Motor neuron (in vitro differentiated cells): ENCODE data around the gene MON2. TPM values are rescaled to one million over a fixed set of nuclear protein-coding genes. Genes with fewer than 3 reads are reported as not detected.

ENCODE experiments used
- ATAC-seq, 8 experiments: fragments of 200-7000 bp; cut with Tn5 transposase; replicated peaks in 6 of 8; 2 replicates each; pipeline ENCODE4 v1.8.0; 2021; ENCODE audit warnings: mild to moderate bottlenecking in 8 of 8, moderate library complexity in 8 of 8
- H3K27ac ChIP-seq, 2 donors: fragments of 250-450 bp; sonication (Bioruptor Pico); 2 replicates each; pipeline ENCODE4 v1.9.0; 2021; ENCODE audit warnings: antibody characterized with exemption in 2 of 2, mild to moderate bottlenecking in 2 of 2, moderate library complexity in 1 of 2
- H3K4me1 ChIP-seq, 2 donors: fragments of 250-450 bp; sonication (Bioruptor Pico); replicated peaks in 1 of 2; 2 replicates each; pipeline ENCODE4 v1.6.1; 2021; ENCODE audit warnings: antibody characterized with exemption in 2 of 2, mild to moderate bottlenecking in 2 of 2, moderate library complexity in 1 of 2
- H3K4me3 ChIP-seq, 5 donors: fragments of 250-450 bp; sonication (Bioruptor Pico); 2 replicates each; pipeline ENCODE4 v1.9.0; 2021; ENCODE audit warnings: antibody characterized with exemption in 5 of 5, mild to moderate bottlenecking in 5 of 5, moderate library complexity in 4 of 5
- WGBS, 10 experiments: fragments of 450-650 bp; shearing (Covaris generic); methylation state at CpG; one replicate each; pipeline ENCODE4 v1.0.0; 2022; 5-methylcytosine and 5-hydroxymethylcytosine counted together
- in situ Hi-C, 9 experiments: fragments of 400-800 bp; cut with MboI; loops; one replicate each; pipeline ENCODE4 v1.15.0; 2021; ENCODE audit warnings: low sequenced_read_pairs in 9 of 9, low pct_unique_long_range_greater_than_20kb in 2 of 9; ENCODE audit not compliant: unreplicated experiment in 9 of 9
- total RNA-seq, 8 experiments: library from RNA; unstranded; fragments of 300-600 nt; gene quantifications; 2 replicates each; pipeline versions ENCODE4 v1.2.3 to v1.2.4, GENCODE V29; 2022

MON2 gene
- total RNA-seq, 8 experiments from 2014 or later = 19.2 to 84.6 (median 39.7) TPM

- Histone ChIP-seq H3K27ac (no peak overlapping the region), H3K4me1 (peaks cover 4 to 17% of the 10 kb centered on the region in 2 donors), H3K4me3 (peak overlapping the region; percentile 55 to 90 (median 88))
- 38 to 100% (median 60%) methylated on average over 1 to 2 of the region's 2 CpGs; no CpG with 5 or more reads in 1 of the 10 experiments for WGBS, 10 experiments
- in situ Hi-C loops = loop anchor here in 3 of 9 experiments (10.0 to 25.0 kb wide), 2 partner anchors 181 to 189 kb away; no protein-coding TSS in a partner anchor
- ATAC-seq = no peak
These were observed 139.4 kb downstream of the MON2 start for GRCh38 chr12:62605981-62606380.

- no peak for ATAC-seq
- no peak overlapping the region for H3K4me3 ChIP-seq
- in situ Hi-C loops = loop anchor here in 3 of 9 experiments (10.0 to 25.0 kb wide), 2 partner anchors 181 to 188 kb away; no protein-coding TSS in a partner anchor
These were observed 140.0 kb downstream of the MON2 start for GRCh38 chr12:62606654-62607053.

GRCh38 chr12:62613081-62613480 is 146.5 kb downstream of the MON2 start:
- no peak overlapping the region for H3K27ac ChIP-seq
- in situ Hi-C loops = loop anchor here in 2 of 9 experiments (25.0 kb wide), 1 partner anchor 174 kb away; no protein-coding TSS in a partner anchor
- 82 to 100% (median 100%) methylated on average over 1 of the region's 1 CpG; no CpG with 5 or more reads in 4 of the 10 experiments for WGBS, 10 experiments
- no peak overlapping the region for H3K4me3 ChIP-seq
- ATAC-seq = no peak
- peaks cover under 1 to 3% of the 10 kb centered on the region in 2 donors for H3K4me1 ChIP-seq

More at GRCh38 chr12:62606654-62607053, 140.0 kb downstream of the MON2 start:
- Histone ChIP-seq H3K27ac (no peak overlapping the region), H3K4me1 (peaks cover 2 to 15% of the 10 kb centered on the region in 2 donors)
- WGBS, 10 experiments = 100% methylated on average over 1 of the region's 1 CpG; no CpG with 5 or more reads in 5 of the 10 experiments

GRCh38 chr12:62618319-62618718 is 151.7 kb downstream of the MON2 start:
- peak in 2 of 8 experiments; percentile 3 to 11 for ATAC-seq
- no peak overlapping the region for H3K27ac ChIP-seq
- in situ Hi-C loops = loop anchor here in 2 of 9 experiments (25.0 kb wide), 1 partner anchor 169 kb away; no protein-coding TSS in a partner anchor
- H3K4me1 ChIP-seq = peaks cover 26 to 36% of the 10 kb centered on the region in 2 donors
- no peak overlapping the region for H3K4me3 ChIP-seq

- 10 to 100% (median 57%) methylated on average over 2 of the region's 2 CpGs; no CpG with 5 or more reads in 3 of the 10 experiments for WGBS, 10 experiments
- in situ Hi-C loops = loop anchor here in 2 of 9 experiments (25.0 kb wide), 1 partner anchor 168 kb away; no protein-coding TSS in a partner anchor
- Histone ChIP-seq H3K4me3 (no peak overlapping the region), H3K27ac (peak overlapping the region in 1 of 2 donors; percentile 52), H3K4me1 (peaks cover 26 to 36% of the 10 kb centered on the region in 2 donors)
- peak in 5 of 8 experiments; percentile 71 to 83 (median 77) for ATAC-seq
These were observed 152.3 kb downstream of the MON2 start for GRCh38 chr12:62618930-62619329.

- WGBS, 10 experiments = 60 to 100% (median 84%) methylated on average over 1 to 8 of the region's 8 CpGs; no CpG with 5 or more reads in 1 of the 10 experiments
- Histone ChIP-seq H3K4me1 (peaks cover 26 to 36% of the 10 kb centered on the region in 2 donors), H3K27ac (no peak overlapping the region), H3K4me3 (no peak overlapping the region)
- peak in 5 of 8 experiments; percentile 36 to 56 (median 42) for ATAC-seq
- in situ Hi-C loops = loop anchor here in 2 of 9 experiments (25.0 kb wide), 1 partner anchor 166 kb away; no protein-coding TSS in a partner anchor
These were observed 154.5 kb downstream of the MON2 start for GRCh38 chr12:62621101-62621638.

GRCh38 chr12:62622177-62622576 is 155.6 kb downstream of the MON2 start:
- no peak for ATAC-seq
- in situ Hi-C loops = loop anchor here in 2 of 9 experiments (25.0 kb wide), 1 partner anchor 165 kb away; no protein-coding TSS in a partner anchor
- Histone ChIP-seq H3K27ac (no peak overlapping the region), H3K4me1 (peaks cover 26 to 36% of the 10 kb centered on the region in 2 donors), H3K4me3 (no peak overlapping the region)
- WGBS, 10 experiments = 17 to 100% (median 63%) methylated on average over 1 to 2 of the region's 2 CpGs; no CpG with 5 or more reads in 3 of the 10 experiments

- no peak for ATAC-seq
- Histone ChIP-seq H3K4me1 (peaks cover 26 to 29% of the 10 kb centered on the region in 2 donors), H3K27ac (no peak overlapping the region), H3K4me3 (no peak overlapping the region)
- WGBS, 10 experiments = 57 to 100% (median 76%) methylated on average over 1 to 2 of the region's 2 CpGs; no CpG with 5 or more reads in 6 of the 10 experiments
- in situ Hi-C loops = loop anchor here in 1 of 9 experiments (25.0 kb wide), 1 partner anchor 162 kb away; no protein-coding TSS in a partner anchor
These were observed 158.6 kb downstream of the MON2 start for GRCh38 chr12:62625228-62625627.

GRCh38 chr12:62627181-62627580 is 160.6 kb downstream of the MON2 start:
- ATAC-seq = no peak
- in situ Hi-C loops = loop anchor here in 1 of 9 experiments (25.0 kb wide), 1 partner anchor 160 kb away; no protein-coding TSS in a partner anchor
- H3K4me1 ChIP-seq = peaks cover 33 to 35% of the 10 kb centered on the region in 2 donors
- WGBS, 10 experiments = 83 to 100% (median 94%) methylated on average over 1 to 2 of the region's 2 CpGs; no CpG with 5 or more reads in 7 of the 10 experiments
- H3K27ac ChIP-seq = no peak overlapping the region
- no peak overlapping the region for H3K4me3 ChIP-seq

- in situ Hi-C loops = loop anchor here in 1 of 9 experiments (25.0 kb wide), 1 partner anchor 158 kb away; no protein-coding TSS in a partner anchor
- WGBS, 10 experiments = 0 to 74% (median 40%) methylated on average over 1 to 4 of the region's 4 CpGs; no CpG with 5 or more reads in 1 of the 10 experiments
These were observed 162.8 kb downstream of the MON2 start for GRCh38 chr12:62629413-62629812.

GRCh38 chr12:62629971-62630739 is 163.5 kb downstream of the MON2 start:
- Histone ChIP-seq H3K27ac (peak overlapping the region in 1 of 2 donors; percentile 32), H3K4me3 (no peak overlapping the region), H3K4me1 (peaks cover 47 to 49% of the 10 kb centered on the region in 2 donors)
- no peak for ATAC-seq
- in situ Hi-C loops = loop anchor here in 1 of 9 experiments (25.0 kb wide), 1 partner anchor 157 kb away; no protein-coding TSS in a partner anchor
- 56 to 100% (median 86%) methylated on average over 1 to 5 of the region's 5 CpGs for WGBS, 10 experiments

More at GRCh38 chr12:62629413-62629812, 162.8 kb downstream of the MON2 start:
- peaks cover 44 to 47% of the 10 kb centered on the region in 2 donors for H3K4me1 ChIP-seq
- no peak overlapping the region for H3K4me3 ChIP-seq
- H3K27ac ChIP-seq = peak overlapping the region in 1 of 2 donors; percentile 32
- ATAC-seq = peak in 4 of 8 experiments; percentile 3 to 16 (median 8)
